Measurements from ENCODE around the gene GTPBP6.
"Not testable (repeated sequence)": the region's sequence is repeated elsewhere in the genome, so short reads cannot be mapped to it uniquely, and the experiment has no call there.

The GTPBP6 gene

DNA sequence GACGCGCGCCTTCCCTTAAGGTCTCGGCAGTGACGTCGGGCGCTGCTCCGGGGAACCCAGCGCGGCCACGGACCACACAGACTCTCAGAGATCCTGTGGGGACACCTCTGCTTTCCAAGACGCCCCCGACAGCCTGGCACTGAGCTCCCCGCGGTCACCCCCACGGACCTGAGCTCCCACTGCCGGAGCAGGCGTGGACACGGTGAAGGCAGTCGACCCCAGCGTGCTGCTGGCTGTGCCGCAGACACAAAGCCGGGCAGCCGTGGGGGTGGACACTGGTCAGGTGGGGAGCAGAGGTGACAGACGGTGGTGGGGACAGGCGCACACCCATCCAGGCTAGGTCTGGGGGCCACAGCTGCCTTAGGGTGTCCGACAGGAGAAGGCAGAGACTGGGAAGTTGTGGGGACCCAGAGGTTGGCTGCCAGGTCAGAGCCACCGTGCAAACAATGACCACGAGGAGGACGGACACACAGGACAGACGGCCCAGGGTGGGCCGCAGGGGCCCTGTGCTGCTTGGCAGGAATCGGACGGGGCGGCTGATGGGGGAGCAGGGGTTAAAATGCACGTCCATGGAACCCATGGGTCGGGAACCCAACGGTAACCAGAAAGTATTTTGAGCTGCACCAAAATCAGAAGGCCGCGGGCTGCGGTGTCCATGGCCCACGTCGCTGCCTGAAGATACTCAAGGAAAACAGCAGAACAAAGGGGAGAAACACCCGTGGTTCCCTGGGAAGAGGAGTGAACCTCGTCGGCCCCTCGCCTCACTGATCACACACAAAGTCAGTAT is 16.6 kb upstream of the GTPBP6 start:
- no peak for DNase-seq (ENCODE audit: low spot score)

DNA sequence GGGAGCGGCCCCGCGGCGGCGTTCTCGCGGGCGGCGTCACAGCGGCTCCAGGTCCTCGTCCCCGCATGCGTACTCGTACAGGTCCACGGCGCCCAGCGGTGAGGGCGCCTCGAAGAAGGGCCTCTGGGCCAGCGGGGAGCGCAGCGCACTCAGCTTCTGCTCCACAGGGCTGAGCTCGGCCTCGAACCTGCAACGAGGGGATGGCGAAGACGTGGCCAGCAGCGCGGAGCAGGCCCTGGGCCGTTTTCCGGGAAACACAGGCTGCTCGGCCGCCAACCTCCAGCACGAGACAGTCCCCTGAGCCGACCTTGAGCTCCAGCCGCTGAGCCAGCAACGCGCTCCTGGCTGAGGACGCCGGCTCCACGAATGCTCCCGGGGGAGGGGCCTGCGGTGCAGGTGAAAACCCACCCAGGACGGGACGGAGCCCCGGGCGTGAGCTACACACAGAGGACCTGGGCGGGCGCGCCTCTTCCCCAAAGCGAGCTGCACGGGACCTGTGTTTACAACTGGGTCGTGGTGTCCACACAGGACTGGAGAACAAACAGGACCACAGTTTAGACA is 15.8 kb upstream of the GTPBP6 start:
- DNase-seq (ENCODE audit: low spot score) = no peak

DNA sequence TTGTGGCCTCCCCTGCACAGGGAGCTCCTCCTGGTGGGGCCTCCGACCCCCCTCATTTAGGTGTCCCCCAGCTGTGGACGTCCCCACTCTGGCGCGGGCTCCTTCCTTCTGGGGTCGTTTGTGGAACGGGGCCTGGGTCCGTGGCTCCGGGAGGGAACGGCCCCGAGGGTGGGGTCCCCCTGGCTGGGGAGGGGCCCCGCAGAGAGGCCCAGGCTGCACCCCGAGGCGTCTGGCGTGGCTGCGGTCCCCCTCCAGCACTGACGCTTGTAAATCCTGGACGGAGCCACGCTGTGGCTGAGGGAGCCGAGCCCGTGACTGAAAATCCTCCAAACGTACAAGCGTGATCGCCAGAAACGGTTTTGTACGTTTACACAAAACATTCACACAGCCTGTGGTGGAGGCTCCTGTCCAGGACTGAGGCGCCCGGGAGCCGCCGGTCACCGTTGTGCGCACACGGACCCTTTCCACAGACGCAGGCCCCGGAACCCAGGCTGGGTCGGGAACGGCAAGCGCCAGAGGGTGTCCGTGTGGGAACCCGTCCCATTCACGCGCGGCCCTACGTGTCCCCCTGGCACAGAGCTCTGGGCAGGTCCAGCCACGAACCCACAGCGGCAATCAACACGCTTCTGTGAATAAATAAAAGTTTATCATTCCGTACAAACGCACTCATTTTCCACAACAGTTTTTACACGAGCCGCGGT is 15.2 kb upstream of the GTPBP6 start:
- DNase-seq (ENCODE audit: low spot score) = no peak

DNA sequence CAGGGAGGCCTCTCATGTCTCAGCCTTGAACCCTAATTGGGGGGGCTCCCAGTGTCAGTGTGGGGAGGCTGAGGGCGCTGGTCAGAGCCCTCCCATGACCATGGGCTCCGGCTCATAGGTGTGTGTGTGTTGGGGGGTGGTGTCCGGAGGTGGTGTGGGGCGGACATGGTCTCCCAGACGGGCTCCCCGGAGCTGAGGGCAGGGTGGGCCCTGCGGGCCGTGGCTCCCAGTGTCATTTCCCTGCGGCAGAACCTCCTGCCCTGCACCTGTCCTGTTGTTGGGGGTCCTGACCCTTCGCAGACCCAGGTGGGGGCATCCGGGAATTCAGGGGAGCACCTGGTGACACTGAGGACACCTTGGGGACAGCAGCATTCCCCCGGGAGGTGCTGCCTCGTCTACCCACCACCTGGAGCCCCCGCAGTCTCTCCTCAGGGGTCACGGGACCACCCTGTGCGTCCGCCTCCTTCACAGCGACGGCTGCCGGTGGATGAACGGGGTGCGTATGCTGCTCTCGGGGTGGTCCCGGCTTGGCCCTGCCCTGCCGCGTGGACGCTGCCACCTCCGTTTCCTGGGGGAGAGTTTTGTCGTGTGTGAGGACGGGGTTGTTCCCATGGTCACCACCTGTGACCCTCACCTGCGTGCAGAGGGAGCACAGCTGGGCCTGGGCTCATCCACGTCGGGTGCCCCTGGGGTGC is 14.5 kb upstream of the GTPBP6 start:
- no peak for DNase-seq (ENCODE audit: low spot score)

DNA sequence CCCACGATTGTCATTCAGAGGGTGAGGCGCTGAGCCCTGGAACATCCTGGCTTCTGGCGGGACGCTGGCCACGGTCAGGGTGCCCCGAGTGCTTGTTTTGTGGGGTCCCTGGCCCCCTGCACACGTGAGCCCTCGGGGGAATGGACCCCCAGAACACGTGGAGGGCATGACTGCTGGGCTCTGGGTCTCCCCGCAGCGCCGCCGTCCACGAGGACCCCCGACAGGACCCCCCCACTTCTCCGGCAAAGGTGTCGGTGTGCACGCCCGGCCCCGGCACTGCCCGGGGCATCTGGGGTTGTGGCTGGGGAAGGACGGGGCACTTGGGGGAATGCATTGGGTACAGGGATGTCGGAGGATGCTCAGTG is 13.9 kb upstream of the GTPBP6 start:
- DNase-seq (ENCODE audit: low spot score) = no peak

DNA sequence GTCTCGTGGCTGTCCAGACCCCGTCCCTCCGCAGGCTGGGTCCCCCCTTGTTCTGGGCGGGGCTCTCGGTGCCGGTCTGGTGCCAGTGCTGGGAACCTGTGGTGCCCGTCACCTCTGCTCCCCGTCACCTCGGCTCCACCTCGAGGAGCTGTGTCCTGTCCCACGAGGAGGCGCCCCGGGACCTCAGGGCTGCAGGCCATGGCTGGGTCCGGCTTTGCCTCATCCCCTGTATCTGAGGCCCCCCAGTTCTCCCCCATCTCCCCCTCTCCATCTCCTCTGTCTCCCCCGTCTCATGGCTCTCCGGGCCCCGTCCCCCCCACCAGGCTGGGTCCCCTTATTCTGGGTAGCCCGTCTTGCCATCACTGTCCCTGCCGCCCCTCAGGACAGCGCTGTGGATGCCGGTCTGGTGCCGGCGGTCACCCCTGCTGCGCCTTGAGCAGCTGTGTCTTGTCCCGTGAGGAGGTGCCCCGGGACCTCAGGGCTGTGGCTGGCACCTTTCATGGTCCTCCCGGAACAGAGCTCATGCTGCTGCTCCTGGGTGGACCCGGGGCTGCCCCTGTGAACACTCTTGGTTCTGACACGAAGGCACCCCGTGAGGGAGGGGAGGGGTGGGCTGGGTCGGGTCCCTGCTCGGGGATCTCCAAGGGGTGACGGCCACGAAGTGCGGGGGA is 13.4 kb upstream of the GTPBP6 start:
- no peak for DNase-seq (ENCODE audit: low spot score)

DNA sequence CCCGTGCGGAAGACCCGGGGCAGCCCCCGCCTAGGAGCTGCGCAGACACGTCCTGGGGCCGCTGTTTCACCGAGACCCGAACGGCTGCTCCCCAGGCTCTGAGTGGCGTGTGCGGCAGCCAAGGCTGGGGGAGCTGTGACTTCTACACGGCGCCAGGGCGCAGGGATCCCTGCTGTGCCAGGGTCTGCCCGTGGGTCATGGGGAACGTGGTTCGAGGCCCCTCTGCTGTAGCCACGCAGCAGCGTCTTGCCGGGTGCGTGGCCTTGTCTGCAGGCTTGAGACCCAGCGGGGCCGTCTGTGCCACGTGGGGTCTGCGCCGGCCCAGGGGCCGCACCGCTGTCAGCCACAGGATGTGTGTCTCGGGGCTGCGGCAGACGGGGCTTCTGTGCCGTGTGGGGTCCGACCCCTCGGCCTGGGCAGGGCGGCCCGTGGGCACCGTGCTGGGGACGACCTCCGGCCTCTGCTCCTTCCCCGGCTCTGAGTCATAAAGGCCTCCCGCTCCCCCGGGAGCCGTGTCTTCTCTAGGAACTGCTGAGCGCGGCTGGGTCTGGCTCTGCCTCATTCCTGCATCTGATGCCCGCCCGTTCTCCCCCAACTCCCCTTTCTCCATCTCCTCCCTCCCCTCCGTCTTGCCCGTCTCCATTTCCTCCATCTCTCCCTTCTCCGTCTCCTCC is 12.7 kb upstream of the GTPBP6 start:
- no peak for DNase-seq (ENCODE audit: low spot score)

DNA sequence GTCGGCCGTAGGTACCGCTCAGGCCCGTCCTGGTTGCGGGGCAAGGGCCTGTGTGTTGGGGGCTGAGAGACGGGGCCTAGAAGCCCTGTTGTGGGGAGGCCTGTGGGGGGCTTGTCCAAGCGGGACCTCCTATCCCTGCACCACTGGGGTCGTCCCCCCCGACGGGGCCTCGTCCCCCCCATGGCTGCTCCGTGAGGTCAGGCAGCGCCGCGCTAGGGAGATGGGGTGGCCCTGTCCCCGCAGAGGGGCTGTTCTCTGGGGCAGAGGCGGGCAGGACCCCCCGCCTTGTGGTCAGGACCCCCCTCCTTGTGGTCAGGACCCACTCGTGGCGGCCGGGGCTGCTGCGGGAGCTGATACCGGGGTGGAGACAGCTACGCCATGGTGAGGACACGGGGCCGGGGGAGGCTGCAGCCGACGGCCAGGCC is 12.1 kb upstream of the GTPBP6 start:
- DNase-seq (ENCODE audit: low spot score) = no peak

DNA sequence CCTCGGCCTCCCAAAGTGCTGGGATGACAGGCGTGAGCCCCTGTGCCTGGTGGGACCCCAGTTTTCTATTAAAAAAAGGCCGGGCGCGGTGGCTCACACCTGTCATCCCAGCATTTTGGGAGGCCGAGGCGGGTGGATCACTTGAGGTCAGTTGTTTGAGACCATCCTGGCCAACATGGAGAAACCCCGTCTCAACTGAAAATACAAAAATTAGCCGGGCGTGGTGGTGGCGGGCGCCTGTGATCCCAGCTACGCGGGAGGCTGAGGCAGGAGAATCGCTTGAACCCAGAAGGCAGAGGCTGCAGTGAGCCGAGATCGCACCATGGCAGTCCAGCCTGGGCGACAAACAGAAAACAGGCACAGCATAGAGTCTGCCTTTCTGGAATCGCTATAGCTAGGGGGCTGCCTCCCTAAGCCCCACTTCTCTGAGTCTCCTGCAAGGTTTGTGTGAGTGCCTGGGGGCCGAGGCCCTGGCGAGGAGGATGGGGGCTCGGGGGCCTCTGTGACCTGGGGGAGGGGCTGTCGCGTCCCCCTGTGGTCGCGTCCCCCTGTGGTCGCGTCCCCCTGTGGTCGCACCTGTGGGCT is 11.6 kb upstream of the GTPBP6 start:
- not testable (repeated sequence) for DNase-seq (ENCODE audit: low spot score)

DNA sequence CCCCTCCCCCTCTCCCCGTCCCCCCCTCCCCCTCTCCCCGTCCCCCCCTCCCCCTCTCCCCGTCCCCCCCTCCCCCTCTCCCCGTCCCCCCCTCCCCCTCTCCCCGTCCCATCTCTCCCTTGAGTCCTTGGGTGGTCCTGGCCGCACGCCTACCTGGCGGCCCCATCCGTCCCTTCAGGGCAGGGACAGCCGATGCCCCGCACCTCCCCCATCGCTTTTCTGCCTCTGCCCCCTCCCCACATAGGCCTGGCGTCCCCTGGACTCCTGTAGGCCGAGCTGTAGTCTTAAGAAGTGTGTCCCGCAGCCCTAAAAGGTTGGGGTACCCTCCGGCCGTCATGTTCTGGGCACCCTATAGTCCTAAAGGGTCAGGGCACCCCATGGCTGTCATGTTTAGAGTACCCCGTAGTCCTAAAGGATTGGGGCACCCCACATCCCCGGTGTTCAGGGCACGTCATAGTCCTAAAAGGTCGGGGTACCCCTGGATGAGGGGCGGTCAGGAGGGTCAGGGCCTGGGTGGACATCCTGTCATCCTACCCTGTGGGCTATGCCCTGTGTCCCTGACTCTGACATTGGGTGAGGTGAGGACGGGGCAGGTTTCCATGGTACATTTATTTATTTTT is 10.8 kb upstream of the GTPBP6 start:
- no peak for DNase-seq (ENCODE audit: low spot score)

DNA sequence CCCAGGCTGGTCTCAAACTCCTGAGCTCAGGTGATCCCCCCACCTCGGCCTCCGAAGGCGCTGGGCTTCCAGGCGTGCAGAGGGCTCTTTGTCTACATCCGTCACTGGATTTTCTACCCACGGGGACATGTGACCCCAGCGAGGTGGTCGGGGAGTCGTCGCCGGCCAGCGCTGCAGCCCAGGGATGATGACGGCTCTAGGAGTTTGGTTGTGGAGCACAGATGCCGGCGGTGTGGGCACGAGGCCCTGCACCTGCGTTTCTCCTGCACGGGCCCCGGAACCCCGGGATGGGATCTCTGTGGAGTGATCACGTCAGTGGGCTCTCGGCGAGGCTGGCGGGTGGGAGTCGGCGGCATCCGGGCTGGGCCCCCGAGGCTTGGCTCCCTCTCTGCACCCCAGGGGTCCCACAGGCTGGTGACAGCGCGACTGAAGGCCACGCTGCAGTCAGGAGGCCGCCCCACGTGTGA is 9.1 kb upstream of the GTPBP6 start:
- DNase-seq (ENCODE audit: low spot score) = no peak

DNA sequence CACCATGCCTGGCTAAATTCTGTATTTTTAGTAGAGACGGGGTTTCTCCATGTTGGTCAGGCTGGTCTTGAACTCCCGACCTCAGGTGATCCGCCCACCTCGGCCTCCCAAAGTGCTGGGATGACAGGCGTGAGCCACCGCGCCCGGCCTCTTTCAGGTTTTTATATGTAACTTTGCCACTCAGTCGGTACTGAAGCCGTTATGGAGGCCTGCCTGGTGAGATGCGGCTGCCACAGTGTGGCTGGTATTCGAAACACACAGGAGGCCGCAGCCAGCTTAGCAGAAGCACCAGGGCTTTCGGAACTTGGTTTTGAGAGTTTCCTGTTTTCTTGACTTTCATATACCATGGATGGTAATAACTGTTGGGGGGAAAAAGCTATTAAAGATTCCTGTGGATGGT is 6.1 kb upstream of the GTPBP6 start:
- not testable (repeated sequence) for DNase-seq (ENCODE audit: low spot score)

DNA sequence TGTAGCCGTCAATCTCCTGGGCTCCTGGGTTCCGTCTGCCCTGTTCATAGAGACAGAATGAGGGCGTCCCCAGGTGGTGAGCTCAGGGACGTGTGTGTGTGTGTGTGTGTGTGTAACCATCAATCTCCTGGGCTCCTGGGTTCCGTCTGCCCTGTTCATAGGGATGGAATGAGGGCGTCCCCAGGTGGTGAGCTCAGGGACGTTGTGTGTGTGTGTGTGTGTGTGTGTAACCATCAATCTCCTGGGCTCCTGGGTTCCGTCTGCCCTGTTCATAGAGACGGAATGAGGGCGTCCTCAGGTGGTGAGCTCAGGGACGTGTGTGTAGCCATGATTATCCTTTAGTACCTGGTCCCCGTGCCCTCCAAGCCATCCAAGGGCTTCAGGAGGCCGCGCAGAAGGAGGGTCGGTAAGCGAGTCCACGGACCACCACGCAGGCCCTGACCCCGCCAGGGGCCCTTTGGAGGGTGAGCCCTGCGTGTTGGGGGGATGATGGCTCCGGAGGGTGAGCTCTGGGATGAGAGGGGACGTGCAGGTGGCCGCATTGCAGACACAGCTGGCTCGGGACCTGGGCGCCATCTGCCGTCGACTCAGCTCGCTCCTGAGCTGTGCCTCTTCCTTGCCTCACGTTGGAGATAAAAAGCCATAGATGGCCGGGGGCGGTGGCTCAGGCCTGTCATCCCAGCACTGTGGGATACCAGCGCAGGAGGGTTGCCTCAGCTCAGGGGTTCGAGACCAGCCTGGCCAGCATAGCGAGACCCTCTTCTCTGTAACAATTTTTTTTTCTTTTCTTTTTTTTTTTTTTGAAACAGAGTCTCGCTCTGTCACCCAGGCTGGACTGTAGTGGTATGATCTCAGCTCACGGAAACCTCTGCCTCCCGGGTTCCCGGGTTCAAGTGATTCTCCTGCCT is 5.4 kb upstream of the GTPBP6 start:
- DNase-seq (ENCODE audit: low spot score) = peak; percentile 20

DNA sequence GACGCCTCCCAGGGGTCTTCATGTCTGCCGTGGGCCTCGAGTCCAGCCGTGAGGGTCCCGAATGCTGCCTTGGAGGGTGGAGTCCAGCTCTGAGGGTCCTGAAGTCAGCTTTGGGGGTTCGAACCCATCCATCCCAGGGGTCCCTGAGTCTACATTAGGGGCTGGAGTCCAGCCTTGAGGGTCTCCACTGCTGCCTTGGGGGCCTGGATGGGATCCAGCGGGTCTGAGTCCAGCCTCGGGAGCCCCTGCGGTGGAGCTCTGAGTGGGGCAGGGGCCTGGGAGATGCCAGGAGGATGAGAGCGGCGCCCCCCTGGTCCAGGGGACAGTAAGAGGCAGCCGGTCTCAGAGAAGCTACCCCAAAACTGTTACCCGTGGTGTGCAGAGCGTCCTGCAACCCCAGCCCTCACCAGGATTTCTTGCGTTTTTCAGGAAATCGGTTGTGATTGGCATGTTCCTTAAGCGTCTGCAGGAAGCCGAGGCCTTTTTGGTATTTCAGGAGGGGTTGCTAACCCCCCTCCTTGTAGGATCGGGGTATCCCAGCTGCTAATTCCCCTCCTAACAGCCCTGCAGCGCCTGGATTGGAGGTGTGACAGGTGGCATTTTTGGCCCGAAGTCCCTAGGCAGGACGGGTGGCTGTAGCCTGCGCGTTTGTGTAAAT is 1.7 kb upstream of the GTPBP6 start:
- DNase-seq (ENCODE audit: low spot score) = peak; percentile 10

DNA sequence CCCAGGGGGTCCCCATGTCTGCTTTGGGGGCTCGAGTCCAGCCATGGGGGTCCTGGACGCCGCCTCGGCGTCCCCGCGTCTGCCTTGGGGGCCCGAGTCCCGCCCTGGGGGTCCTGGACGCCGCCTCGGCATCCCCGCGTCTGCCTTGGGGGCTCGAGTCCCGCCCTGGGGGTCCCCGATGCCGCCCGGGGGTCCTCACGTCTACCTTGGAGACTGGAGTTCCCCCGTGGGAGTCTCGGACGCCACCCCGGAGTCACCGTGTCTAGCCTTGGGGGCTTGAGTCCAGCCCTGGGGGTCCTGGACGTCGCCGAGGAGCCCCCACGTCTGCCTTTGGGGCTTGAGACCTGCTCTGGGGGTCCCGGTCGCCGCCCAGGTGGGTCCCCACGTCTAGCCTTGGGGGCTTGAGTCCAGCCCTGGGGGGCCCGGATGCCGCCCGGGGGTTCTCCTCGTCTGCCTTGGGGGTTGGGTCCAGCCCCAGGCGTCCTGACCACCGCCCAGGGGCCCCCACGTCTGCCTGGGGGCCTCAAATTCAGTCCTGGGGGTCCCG is 1.1 kb upstream of the GTPBP6 start:
- peak; percentile 5 for DNase-seq (ENCODE audit: low spot score)

DNA sequence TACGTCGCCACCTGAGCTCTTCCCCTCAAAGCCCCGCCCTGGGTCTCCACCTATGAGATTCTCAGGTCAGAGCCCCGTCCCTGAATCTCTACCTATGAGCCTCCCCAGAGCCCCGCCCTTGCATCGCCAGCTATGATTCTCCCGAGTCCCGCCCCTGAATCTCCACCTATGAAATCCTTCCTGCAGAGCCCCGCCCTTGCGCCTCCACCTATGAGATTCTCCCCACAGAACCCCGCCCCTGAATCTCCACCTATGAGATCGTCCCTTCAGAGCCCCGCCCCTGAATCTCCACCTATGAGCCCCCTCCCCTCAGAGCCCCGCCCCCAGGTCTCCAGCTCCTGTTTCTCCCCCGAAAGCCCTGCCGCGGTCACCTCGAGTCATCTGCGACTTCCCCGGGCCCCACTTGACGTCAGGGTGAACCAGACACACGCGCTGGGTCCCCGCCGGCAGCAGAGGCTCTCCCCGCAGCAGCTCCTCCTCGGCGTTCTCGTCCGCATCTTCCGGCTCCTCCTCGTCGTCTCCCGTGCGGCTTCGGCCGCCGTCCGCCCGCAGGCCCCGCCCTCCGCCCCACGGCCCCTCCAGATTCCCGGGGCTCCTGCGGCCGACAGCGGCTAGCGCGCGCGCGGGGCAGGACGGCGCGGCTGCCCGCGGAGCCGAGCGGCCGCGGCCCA is 393 bp downstream of the GTPBP6 start:
- peak; percentile 99 for DNase-seq (ENCODE audit: low spot score)

DNA sequence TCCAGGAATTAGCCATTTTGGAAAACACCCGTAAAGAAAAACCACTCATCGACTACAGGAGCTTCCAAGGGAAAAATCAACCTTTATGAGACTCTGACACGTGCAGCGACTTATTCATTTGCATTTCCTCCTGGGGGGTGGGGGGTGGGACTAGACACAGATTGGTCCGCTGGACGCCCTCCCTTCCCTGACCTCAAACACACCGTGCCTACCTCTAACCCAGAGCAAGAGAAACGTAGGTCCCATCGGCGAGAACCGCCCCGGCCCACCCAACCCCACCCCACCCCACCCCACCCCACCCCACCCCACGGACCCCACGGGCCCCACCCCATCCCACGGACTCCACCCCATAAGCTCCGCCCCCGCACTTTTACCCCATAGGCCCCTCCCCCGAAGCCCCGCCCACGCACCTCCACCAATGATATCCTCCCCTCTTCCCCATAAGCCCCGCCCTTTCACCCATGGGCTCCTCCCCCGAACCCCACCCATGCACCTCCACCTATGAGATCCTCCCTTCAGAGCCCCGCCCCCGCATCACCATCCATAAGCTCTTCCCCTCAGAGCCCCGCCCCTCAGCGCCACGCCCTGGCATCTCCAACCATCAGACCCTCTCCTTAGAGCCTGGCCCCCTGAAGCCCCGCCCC is 1.1 kb downstream of the GTPBP6 start:
- no peak for DNase-seq (ENCODE audit: low spot score)

Data from hematopoietic multipotent progenitor cell treated with erythropoietin and hydrocortisone succinate and interleukin-3 and kit ligand, for 15 days (in vitro differentiated cells).